ENCODE measurements around the gene MRPL49.
"Not testable (repeated sequence)": the region's sequence is repeated elsewhere in the genome, so short reads cannot be mapped to it uniquely, and the experiment has no call there.

Gene MRPL49

DNA sequence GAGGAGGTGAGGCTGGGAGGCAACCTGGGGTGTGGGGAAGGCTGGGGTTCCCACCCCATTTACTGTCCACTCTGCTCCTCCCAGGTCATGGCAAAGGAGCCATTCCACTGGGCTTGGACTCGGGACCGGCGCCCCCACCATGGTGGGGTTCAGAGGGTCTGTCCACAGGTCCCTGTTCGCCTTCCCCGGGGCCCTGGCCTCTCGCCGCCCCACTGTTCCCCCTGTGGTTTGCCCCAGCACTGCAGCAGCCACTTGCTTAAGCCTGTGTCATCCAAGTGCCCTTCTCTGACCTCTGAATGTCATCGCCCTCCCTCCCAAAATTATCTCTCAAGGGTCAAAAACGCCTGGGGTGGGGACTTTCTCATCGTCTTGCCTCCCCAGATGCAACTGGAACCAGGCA lies 50.5 kb downstream of the MRPL49 start:
- no peak for DNase-seq

DNA sequence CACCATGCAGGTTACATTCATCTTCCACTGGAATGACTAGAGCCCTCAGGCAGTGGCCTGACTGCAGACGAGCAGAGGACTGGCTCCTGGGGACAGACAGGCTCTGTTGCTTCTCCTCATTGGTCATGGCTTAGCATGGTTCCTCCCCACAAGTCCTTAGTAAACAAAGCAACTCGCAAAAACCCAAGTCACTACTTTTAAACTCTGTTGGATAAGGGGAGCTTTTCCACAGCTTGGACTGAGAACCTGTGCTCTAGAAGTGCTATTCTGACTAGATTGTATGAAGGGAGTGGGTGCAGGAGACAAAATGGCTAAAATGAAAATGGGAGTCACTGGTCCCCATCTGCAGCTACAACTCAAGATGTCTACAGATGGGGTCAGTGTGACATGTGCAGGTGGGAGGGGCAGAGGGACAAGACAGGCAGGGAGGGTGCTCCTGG lies 52.5 kb downstream of the MRPL49 start:
- not testable (repeated sequence) for DNase-seq

Data from NCI-H187 (cell line).